Stimulated activated CD4-positive, alpha-beta T cell treated with anti-CD3 and anti-CD28 coated beads, Interleukin-2, amount 100 ng/mL, for 4 hours (primary cell): Measurements from ENCODE around the gene DCDC2B.

Experiments used
- DNase-seq: peaks from one replicate; pipeline ENCODE4 v3.0.0-alpha.2; 2020; ENCODE audit warnings: low read depth

The DCDC2B gene

GRCh38 chr1:32224285-32224684 lies 15.4 kb downstream of the DCDC2B start:
- no peak for DNase-seq

GRCh38 chr1:32228771-32229170 lies 19.9 kb downstream of the DCDC2B start:
- DNase-seq: no peak

- DNase-seq: no peak
Observed at GRCh38 chr1:32231843-32232432, 23.0 kb downstream of the DCDC2B start.

- DNase-seq: no peak
Observed at GRCh38 chr1:32232558-32233304, 23.8 kb downstream of the DCDC2B start.

GRCh38 chr1:32234792-32235191 lies 25.9 kb downstream of the DCDC2B start:
- DNase-seq: no peak

GRCh38 chr1:32239337-32239736 lies 30.4 kb downstream of the DCDC2B start:
- DNase-seq: no peak

- no peak for DNase-seq
Observed at GRCh38 chr1:32239790-32240139, 30.9 kb downstream of the DCDC2B start.

GRCh38 chr1:32240140-32240951 lies 31.5 kb downstream of the DCDC2B start:
- DNase-seq: no peak

GRCh38 chr1:32241001-32241763 lies 32.3 kb downstream of the DCDC2B start:
- no peak for DNase-seq

GRCh38 chr1:32242341-32242851 lies 33.5 kb downstream of the DCDC2B start:
- DNase-seq: no peak

- no peak for DNase-seq
Observed at GRCh38 chr1:32246888-32247273, 38.0 kb downstream of the DCDC2B start, which contains the start of gene FAM167B. Gene FAM167B, plus strand, starts transcription at chr1:32247222. Its CDS starts 200 bp downstream, at chr1:32247422.

- no peak for DNase-seq
Observed at GRCh38 chr1:32247452-32247851, 38.6 kb downstream of the DCDC2B start.

- peak; percentile 58 for DNase-seq
Observed at GRCh38 chr1:32247983-32248889, 39.3 kb downstream of the DCDC2B start.

GRCh38 chr1:32249831-32250525 lies 41.1 kb downstream of the DCDC2B start:
- peak; percentile 76 for DNase-seq

GRCh38 chr1:32250893-32251716 lies 42.2 kb downstream of the DCDC2B start, which contains the start of gene LCK:
Gene LCK, plus strand, starts transcription at chr1:32251265. Its CDS starts 23,065 bp downstream, at chr1:32274330.
- peak; percentile 50 for DNase-seq

- no peak for DNase-seq
Observed at GRCh38 chr1:32255072-32256071, 46.5 kb downstream of the DCDC2B start.

GRCh38 chr1:32256473-32257226 lies 47.8 kb downstream of the DCDC2B start:
- no peak for DNase-seq
